Smooth muscle cell (in vitro differentiated cells): Measurements from ENCODE around the gene FARP1. TPM values are rescaled to one million over a fixed set of nuclear protein-coding genes. Genes with fewer than 3 reads are reported as not detected.

ENCODE experiments used
- DNase-seq: peaks from one replicate; lab custom pipeline; 2025; ENCODE audit not compliant: unreplicated experiment; lab: John Stamatoyannopoulos, UW
- H2AFZ ChIP-seq: fragments of 200-600 bp; sonication (generic); 2 replicates; pipeline ENCODE4 v1.6.0; 2016; ENCODE audit warnings: antibody characterized with exemption, low read depth, mild to moderate bottlenecking
- H3F3A ChIP-seq: fragments of 200-600 bp; sonication (generic); 2 replicates; pipeline ENCODE4 v1.6.0; 2017; ENCODE audit warnings: antibody characterized with exemption, low read depth
- H3K27ac ChIP-seq: fragments of 200-600 bp; sonication (generic); 2 replicates; pipeline ENCODE4 v1.5.1; 2016; ENCODE audit warnings: low read depth, mild to moderate bottlenecking
- H3K27me3 ChIP-seq: fragments of 200-600 bp; sonication (generic); 2 replicates; pipeline ENCODE4 v1.6.1; 2016; ENCODE audit warnings: low read depth, mild to moderate bottlenecking
- H3K36me3 ChIP-seq: fragments of 200-600 bp; sonication (generic); 2 replicates; pipeline ENCODE4 v1.5.1; 2016; ENCODE audit warnings: low read depth
- H3K4me1 ChIP-seq: fragments of 200-600 bp; sonication (generic); 2 replicates; pipeline ENCODE4 v1.5.1; 2016; ENCODE audit warnings: low read depth
- H3K4me2 ChIP-seq: fragments of 200-600 bp; sonication (generic); 2 replicates; pipeline ENCODE4 v1.6.0; 2016; ENCODE audit warnings: mild to moderate bottlenecking
- H3K4me3 ChIP-seq: fragments of 200-600 bp; sonication (generic); 2 replicates; pipeline ENCODE4 v1.5.1; 2016; ENCODE audit warnings: mild to moderate bottlenecking
- H3K79me2 ChIP-seq: fragments of 200-600 bp; sonication (generic); 2 replicates; pipeline ENCODE4 v1.6.0; 2016; ENCODE audit warnings: low read depth, mild to moderate bottlenecking
- H3K9ac ChIP-seq: fragments of 200-600 bp; sonication (generic); 2 replicates; pipeline ENCODE4 v1.6.0; 2016; ENCODE audit warnings: low read depth
- H3K9me3 ChIP-seq: fragments of 200-600 bp; sonication (generic); replicated peaks from 2 replicates; pipeline ENCODE4 v1.5.1; 2016; ENCODE audit warnings: low read depth
- H4K20me1 ChIP-seq: fragments of 200-600 bp; sonication (generic); 2 replicates; pipeline ENCODE4 v1.6.0; 2016; ENCODE audit warnings: low read depth
- WGBS: methylation state at CpG from one replicate; pipeline ENCODE4 v1.1.7; 2016; ENCODE audit warnings: low lambda C conversion rate; 5-methylcytosine and 5-hydroxymethylcytosine counted together
- polyA plus RNA-seq: library from polyadenylated mRNA; unstranded; fragments of >200 nt; fragmentation: Nextera tagmentation; extraction: Ambion mirVana; gene quantifications from 2 replicates; pipeline ENCODE4 v1.2.1, GENCODE V29; 2016
- total RNA-seq: library from RNA; depleted of rRNA; stranded (reverse); fragments of >200 nt; gene quantifications from 2 replicates; pipeline ENCODE4 v1.2.3, GENCODE V29; 2014
- TF ChIP-seq, protein P1 (sequence below): fragments of 200-600 bp; sonication (generic); IDR thresholded peaks from 2 replicates; pipeline ENCODE4 v1.5.1; 2017; ENCODE audit warnings: borderline replicate concordance, mild to moderate bottlenecking, antibody characterized with exemption; ENCODE audit not compliant: insufficient read depth, poor library complexity, severe bottlenecking

The FARP1 gene
- total and polyA plus RNA-seq, 2 experiments from 2014 or later: 59.4 to 104 TPM

DNA sequence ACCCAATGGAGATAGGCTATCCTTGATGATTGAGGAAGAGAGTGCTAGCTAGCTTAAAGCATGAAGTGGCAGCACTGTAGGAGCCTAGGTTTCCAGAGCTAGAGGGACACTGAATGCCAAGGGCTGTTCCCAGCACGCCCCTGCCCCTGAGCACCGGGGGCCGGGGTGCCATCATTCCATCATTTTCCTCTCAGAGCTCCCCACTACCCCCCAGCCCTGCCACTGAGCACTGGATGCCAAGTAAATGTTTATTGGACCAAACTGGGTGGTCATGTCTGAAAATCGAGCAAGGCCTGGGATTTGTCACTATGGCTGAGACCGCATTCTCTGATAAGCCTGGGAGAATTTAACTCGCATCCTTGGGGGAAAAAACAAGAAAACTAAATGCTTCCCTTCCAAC, 291.2 kb downstream of the FARP1 start:
- H3K27ac ChIP-seq: peak overlapping the region; percentile 28
- H4K20me1 ChIP-seq: peaks cover 3% of the 10 kb centered on the region
- WGBS: 56% methylated on average over 6 of the region's 6 CpGs
- H3K79me2 ChIP-seq: no peaks in the 10 kb centered on the region
- TF ChIP-seq, protein P1, sequence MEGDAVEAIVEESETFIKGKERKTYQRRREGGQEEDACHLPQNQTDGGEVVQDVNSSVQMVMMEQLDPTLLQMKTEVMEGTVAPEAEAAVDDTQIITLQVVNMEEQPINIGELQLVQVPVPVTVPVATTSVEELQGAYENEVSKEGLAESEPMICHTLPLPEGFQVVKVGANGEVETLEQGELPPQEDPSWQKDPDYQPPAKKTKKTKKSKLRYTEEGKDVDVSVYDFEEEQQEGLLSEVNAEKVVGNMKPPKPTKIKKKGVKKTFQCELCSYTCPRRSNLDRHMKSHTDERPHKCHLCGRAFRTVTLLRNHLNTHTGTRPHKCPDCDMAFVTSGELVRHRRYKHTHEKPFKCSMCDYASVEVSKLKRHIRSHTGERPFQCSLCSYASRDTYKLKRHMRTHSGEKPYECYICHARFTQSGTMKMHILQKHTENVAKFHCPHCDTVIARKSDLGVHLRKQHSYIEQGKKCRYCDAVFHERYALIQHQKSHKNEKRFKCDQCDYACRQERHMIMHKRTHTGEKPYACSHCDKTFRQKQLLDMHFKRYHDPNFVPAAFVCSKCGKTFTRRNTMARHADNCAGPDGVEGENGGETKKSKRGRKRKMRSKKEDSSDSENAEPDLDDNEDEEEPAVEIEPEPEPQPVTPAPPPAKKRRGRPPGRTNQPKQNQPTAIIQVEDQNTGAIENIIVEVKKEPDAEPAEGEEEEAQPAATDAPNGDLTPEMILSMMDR: no peak
- H3K4me1 ChIP-seq: peaks cover 2% of the 10 kb centered on the region
- H3K4me3 ChIP-seq: no peak overlapping the region
- no peaks in the 10 kb centered on the region for H3K27me3 ChIP-seq
- H3F3A ChIP-seq: no peaks in the 10 kb centered on the region
- H3K9ac ChIP-seq: no peak overlapping the region
- no peak overlapping the region for H3K4me2 ChIP-seq
- DNase-seq: no peak
- H2AFZ ChIP-seq: no peak overlapping the region
- H3K9me3 ChIP-seq: no peaks in the 10 kb centered on the region
- peaks cover 6% of the 10 kb centered on the region for H3K36me3 ChIP-seq

DNA sequence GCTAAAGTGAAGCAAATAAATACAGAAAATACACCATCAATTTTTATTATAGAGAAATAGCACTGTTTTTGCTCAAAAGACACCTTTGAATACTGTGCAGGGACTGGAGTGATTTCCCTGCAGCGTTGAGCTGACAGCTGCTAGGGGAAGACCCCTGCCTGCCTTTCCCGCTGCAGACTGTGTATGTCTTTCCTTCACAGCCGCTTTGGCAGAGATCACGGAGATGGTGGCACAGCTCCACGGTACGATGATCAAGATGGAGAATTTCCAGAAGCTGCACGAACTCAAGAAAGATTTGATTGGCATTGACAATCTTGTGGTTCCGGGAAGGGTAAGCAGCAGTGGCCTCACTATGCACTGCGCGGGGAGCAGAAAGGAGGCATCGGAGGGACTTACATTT, 292.5 kb downstream of the FARP1 start:
- peaks cover 6% of the 10 kb centered on the region for H3K36me3 ChIP-seq
- H3K9me3 ChIP-seq: no peaks in the 10 kb centered on the region
- DNase-seq: no peak
- H2AFZ ChIP-seq: no peak overlapping the region
- TF ChIP-seq, protein P1: no peak
- H3K4me3 ChIP-seq: no peak overlapping the region
- H3K27ac ChIP-seq: no peak overlapping the region
- H3K27me3 ChIP-seq: no peaks in the 10 kb centered on the region
- H3K4me2 ChIP-seq: no peak overlapping the region
- no peaks in the 10 kb centered on the region for H3K79me2 ChIP-seq
- no peaks in the 10 kb centered on the region for H3F3A ChIP-seq
- H4K20me1 ChIP-seq: peaks cover 3% of the 10 kb centered on the region
- WGBS: 97% methylated on average over 11 of the region's 11 CpGs
- H3K4me1 ChIP-seq: peaks cover under 1% of the 10 kb centered on the region
- H3K9ac ChIP-seq: no peak overlapping the region

GRCh38 chr13:98436233-98436910, 293.5 kb downstream of the FARP1 start:
- Histone ChIP-seq H3K4me1 (no peaks in the 10 kb centered on the region), H4K20me1 (peaks cover 3% of the 10 kb centered on the region), H3K9ac (no peak overlapping the region), H3K27ac (no peak overlapping the region), H3K4me3 (no peak overlapping the region), H3F3A (no peaks in the 10 kb centered on the region), H3K36me3 (peaks cover 6% of the 10 kb centered on the region), H3K9me3 (no peaks in the 10 kb centered on the region), H3K27me3 (no peaks in the 10 kb centered on the region), H3K79me2 (no peaks in the 10 kb centered on the region), H2AFZ (no peak overlapping the region), H3K4me2 (no peak overlapping the region)
- TF ChIP-seq, protein P1: no peak
- 91% methylated on average over 12 of the region's 12 CpGs for WGBS
- no peak for DNase-seq
